CD4-positive, alpha-beta T cell treated with Interleukin-21 for 1 hour (primary cell): ENCODE results near the gene RRP12.
"Not testable (repeated sequence)": the region's sequence is repeated elsewhere in the genome, so short reads cannot be mapped to it uniquely, and the experiment has no call there.

Experiments used
- DNase-seq: peaks from one replicate; pipeline ENCODE4 v3.0.0-alpha.2; 2020

RRP12 gene

GRCh38 chr10:97366572-97366971 is 34.6 kb downstream of the RRP12 start:
- no peak for DNase-seq

- DNase-seq, result no peak
These were observed 35.3 kb downstream of the RRP12 start for GRCh38 chr10:97365761-97366351.

- DNase-seq, result no peak
These were observed 38.1 kb downstream of the RRP12 start for GRCh38 chr10:97363071-97363470.

- DNase-seq, result no peak
These were observed 38.7 kb downstream of the RRP12 start for GRCh38 chr10:97362310-97363033.

GRCh38 chr10:97361537-97361901 is 39.6 kb downstream of the RRP12 start:
- no peak for DNase-seq

- DNase-seq, result no peak
These were observed 40.2 kb downstream of the RRP12 start for GRCh38 chr10:97360705-97361536.

GRCh38 chr10:97358781-97359180 is 42.4 kb downstream of the RRP12 start:
- no peak for DNase-seq

GRCh38 chr10:97358349-97358748 is 42.8 kb downstream of the RRP12 start:
- DNase-seq, result no peak

GRCh38 chr10:97356918-97357317 is 44.2 kb downstream of the RRP12 start:
- DNase-seq, result no peak

GRCh38 chr10:97356318-97356914 is 44.7 kb downstream of the RRP12 start:
- DNase-seq, result peak; percentile 30

- peak; percentile 43 for DNase-seq
These were observed 45.6 kb downstream of the RRP12 start for GRCh38 chr10:97355571-97355975.

GRCh38 chr10:97353945-97354344 is 47.2 kb downstream of the RRP12 start:
- no peak for DNase-seq

- no peak for DNase-seq
These were observed 51.2 kb downstream of the RRP12 start for GRCh38 chr10:97349752-97350513.

- no peak for DNase-seq
These were observed 53.8 kb downstream of the RRP12 start for GRCh38 chr10:97347317-97347716.

- not testable (repeated sequence) for DNase-seq
These were observed 57.5 kb downstream of the RRP12 start for GRCh38 chr10:97343664-97344063.

- DNase-seq, result no peak
These were observed 59.7 kb downstream of the RRP12 start for GRCh38 chr10:97341416-97341815.

GRCh38 chr10:97338041-97338440 is 63.1 kb downstream of the RRP12 start:
- no peak for DNase-seq

GRCh38 chr10:97336942-97337831 is 64.0 kb downstream of the RRP12 start:
- DNase-seq, result no peak

GRCh38 chr10:97336446-97336845 is 64.7 kb downstream of the RRP12 start:
- DNase-seq, result no peak

GRCh38 chr10:97336006-97336405 is 65.1 kb downstream of the RRP12 start:
- DNase-seq, result no peak

GRCh38 chr10:97335188-97335619 is 65.9 kb downstream of the RRP12 start:
- DNase-seq, result no peak
